ENCODE results near the gene ACVRL1. TPM values are rescaled to one million over a fixed set of nuclear protein-coding genes. Genes with fewer than 3 reads are reported as not detected.

The ACVRL1 gene
- total RNA-seq, 1 experiment from 2014 or later: 0.98 TPM

GRCh38 chr12:51896236-51896635 lies 11.1 kb upstream of the ACVRL1 start:
- no peak for TF ChIP-seq ESRRA (CRISPR knock-in tag; IDR thresholded peaks at IDR 0.05; ENCODE audit: borderline replicate concordance)
- no peak for TF ChIP-seq ERG (CRISPR knock-in tag; IDR thresholded peaks at IDR 0.05)
- TF ChIP-seq ZNF317 (CRISPR knock-in tag; IDR thresholded peaks at IDR 0.05; ENCODE audit: borderline replicate concordance, low read depth): no peak
- TF ChIP-seq ZNF219 (CRISPR knock-in tag; IDR thresholded peaks at IDR 0.05; ENCODE audit: borderline replicate concordance): no peak
- ChIA-PET CTCF (interaction anchor here (0.9 to 6.4 kb wide), 8 partner anchors 18 to 127 kb away, joined by 3 to 91 read pairs (median 8); no protein-coding TSS in a partner anchor), POLR2A (no interaction called here)
- Mint-ChIP-seq H3K4me1 (peaks cover 2% of the 10 kb centered on the region; the same call in 1 of the 2 replicates), H3K27ac (no peak overlapping the region), H3K4me3 (no peak overlapping the region), H3K36me3 (no peaks in the 10 kb centered on the region), H3K27me3 (ENCODE audit: low read depth) (0 out of 2 replicates have a peak, but pooled peaks cover 2% of the 10 kb centered on the region), H3K9me3 (no peaks in the 10 kb centered on the region)
- ATAC-seq (no peak; the same call in 1 of the 2 replicates), DNase-seq (ENCODE audit: low spot score) (no peak)

- Mint-ChIP-seq H3K4me3 (no peak overlapping the region), H3K4me1 (peaks cover 2% of the 10 kb centered on the region; the same call in 1 of the 2 replicates), H3K36me3 (no peaks in the 10 kb centered on the region), H3K9me3 (no peaks in the 10 kb centered on the region), H3K27ac (no peak overlapping the region), H3K27me3 (ENCODE audit: low read depth) (0 out of 2 replicates have a peak, but pooled peaks cover 2% of the 10 kb centered on the region)
- TF ChIP-seq ETV6 (CRISPR knock-in tag; IDR thresholded peaks at IDR 0.05) (no peak), TP53 (CRISPR knock-in tag; IDR thresholded peaks at IDR 0.05) (no peak), ZNF425 (CRISPR knock-in tag; conservative IDR thresholded peaks at IDR 0.05) (no peak), CBFB (CRISPR knock-in tag; IDR thresholded peaks at IDR 0.05; ENCODE audit: low read depth) (no peak), PRRX2 (CRISPR knock-in tag; IDR thresholded peaks at IDR 0.05) (no peak), AFF4 (CRISPR knock-in tag; IDR thresholded peaks at IDR 0.05; ENCODE audit: borderline replicate concordance) (no peak), ATF2 (CRISPR knock-in tag; IDR thresholded peaks at IDR 0.05; ENCODE audit: borderline replicate concordance, low read depth) (no peak), HMGXB4 (CRISPR knock-in tag; IDR thresholded peaks at IDR 0.05) (no peak), FOXP4 (CRISPR knock-in tag; IDR thresholded peaks at IDR 0.05) (no peak)
- DNase-seq (ENCODE audit: low spot score) (no peak), ATAC-seq (no peak)
- ChIA-PET CTCF (interaction anchor here (2.1 to 6.4 kb wide), 3 partner anchors 17 to 74 kb away, joined by 6 to 91 read pairs (median 43); no protein-coding TSS in a partner anchor), POLR2A (interaction anchor here (0.9 kb wide), 1 partner anchor 24 kb away, joined by 3 read pairs; no protein-coding TSS in a partner anchor)
Measured at GRCh38 chr12:51897181-51897580, 10.1 kb upstream of the ACVRL1 start.

Measured in WTC11 (cell line).